Mesodermal cell (in vitro differentiated cells): Measurements from ENCODE around the gene PARM1.
A peak's percentile ranks its signal among the peaks of the same experiment; 100 is the strongest.

ENCODE experiments used
- H3K27ac ChIP-seq: 2 replicates; pipeline ENCODE4 v1.7.0; 2013; ENCODE audit warnings: mild to moderate bottlenecking, low read depth, low read length, moderate library complexity; ENCODE audit not compliant: severe bottlenecking
- H3K36me3 ChIP-seq: 2 replicates; pipeline ENCODE4 v1.7.1; 2013; ENCODE audit warnings: mild to moderate bottlenecking, low read length, moderate library complexity; ENCODE audit not compliant: control insufficient read depth, insufficient read depth
- H3K4me1 ChIP-seq: one replicate; pipeline ENCODE4 v1.7.1; 2013; ENCODE audit warnings: mild to moderate bottlenecking, low read length; ENCODE audit not compliant: insufficient read depth, control insufficient read depth, poor library complexity, severe bottlenecking
- H3K4me3 ChIP-seq: 2 replicates; pipeline ENCODE4 v1.7.0; 2013; ENCODE audit warnings: low read length, control low read depth, mild to moderate bottlenecking; ENCODE audit not compliant: insufficient read depth, poor library complexity, severe bottlenecking; ENCODE audit errors: extremely low read depth
- H3K9me3 ChIP-seq: 2 replicates; pipeline ENCODE4 v1.7.1; 2013; ENCODE audit warnings: mild to moderate bottlenecking, low read length, moderate library complexity; ENCODE audit not compliant: control insufficient read depth
- WGBS, 2 experiments: methylation state at CpG; one replicate each; pipeline ENCODE4 v1.1.5; 2013; ENCODE audit warnings: missing lambda C conversion rate in 2 of 2; ENCODE audit not compliant: insufficient coverage in 2 of 2; 5-methylcytosine and 5-hydroxymethylcytosine counted together

The PARM1 gene

DNA sequence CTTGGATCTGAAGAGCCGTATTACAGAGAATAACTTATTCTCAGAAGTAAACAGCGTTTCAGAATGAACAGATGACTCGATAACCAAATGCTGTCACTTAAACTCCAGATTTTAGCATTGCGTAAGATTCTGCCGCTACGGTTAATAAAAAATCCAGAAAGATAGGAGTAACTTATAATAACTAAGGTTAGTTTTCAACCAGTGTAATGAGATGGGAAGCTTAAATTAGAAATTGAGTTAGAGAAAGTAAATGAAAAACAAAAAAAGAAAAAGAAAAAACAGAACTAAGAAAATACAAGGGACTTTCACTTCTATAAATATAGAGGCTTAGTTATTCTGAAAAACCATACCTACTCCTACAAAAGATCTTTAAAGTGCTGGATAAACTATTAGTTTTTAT is 13.1 kb upstream of the PARM1 start:
- no peak overlapping the region for H3K27ac ChIP-seq
- H3K4me1 ChIP-seq, result no peaks in the 10 kb centered on the region
- H3K4me3 ChIP-seq, result no peak overlapping the region
- WGBS, 2 experiments, result 93 to 95% methylated on average over 3 to 6 of the region's 6 CpGs
- H3K9me3 ChIP-seq, result no peaks in the 10 kb centered on the region
- H3K36me3 ChIP-seq, result no peaks in the 10 kb centered on the region

DNA sequence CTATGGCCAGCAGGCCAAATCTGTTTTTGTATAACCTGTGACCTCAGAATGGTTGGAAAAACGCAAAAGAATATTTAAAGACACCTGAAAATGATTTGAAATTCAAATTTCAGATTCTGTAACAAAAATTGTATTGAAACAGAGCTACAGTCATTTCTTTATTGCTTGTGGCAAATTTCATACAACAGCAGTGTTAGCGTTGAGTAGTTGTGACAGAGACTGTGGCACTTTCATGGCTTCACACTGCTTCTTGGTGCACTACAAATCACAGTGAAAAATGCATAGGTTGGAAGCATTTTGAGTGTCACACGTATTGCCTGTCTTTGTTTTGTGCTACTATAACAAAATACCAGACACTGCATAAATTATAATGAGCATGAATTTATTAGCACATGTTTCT is 12.2 kb upstream of the PARM1 start:
- WGBS, 2 experiments, result 100% methylated on average over 1 of the region's 3 CpGs; no CpG with 5 or more reads in 1 of the 2 experiments
- H3K27ac ChIP-seq, result no peak overlapping the region
- H3K36me3 ChIP-seq, result no peaks in the 10 kb centered on the region
- H3K4me3 ChIP-seq, result no peak overlapping the region
- H3K4me1 ChIP-seq, result no peaks in the 10 kb centered on the region
- H3K9me3 ChIP-seq, result no peaks in the 10 kb centered on the region

DNA sequence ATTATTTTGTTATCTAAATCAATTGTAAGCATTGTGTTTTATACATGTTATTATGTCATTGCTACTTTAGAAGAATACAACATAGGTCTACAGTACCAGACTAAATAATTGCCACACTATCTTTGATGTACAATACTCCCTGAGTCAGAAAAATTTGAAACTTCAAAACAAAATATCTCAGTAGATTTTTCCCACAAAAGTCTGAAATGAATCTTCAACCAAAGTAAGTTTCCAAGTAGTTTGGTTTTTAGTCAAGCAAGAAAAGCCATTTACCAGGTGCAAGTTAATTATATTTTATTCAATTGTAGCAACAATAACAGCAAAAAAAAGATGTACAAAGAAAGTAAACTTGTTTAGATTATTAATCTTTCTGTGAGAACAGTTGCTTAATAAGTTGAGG is 11.4 kb upstream of the PARM1 start:
- no peak overlapping the region for H3K27ac ChIP-seq
- no peaks in the 10 kb centered on the region for H3K9me3 ChIP-seq
- no peaks in the 10 kb centered on the region for H3K36me3 ChIP-seq
- H3K4me1 ChIP-seq, result no peaks in the 10 kb centered on the region
- no peak overlapping the region for H3K4me3 ChIP-seq

DNA sequence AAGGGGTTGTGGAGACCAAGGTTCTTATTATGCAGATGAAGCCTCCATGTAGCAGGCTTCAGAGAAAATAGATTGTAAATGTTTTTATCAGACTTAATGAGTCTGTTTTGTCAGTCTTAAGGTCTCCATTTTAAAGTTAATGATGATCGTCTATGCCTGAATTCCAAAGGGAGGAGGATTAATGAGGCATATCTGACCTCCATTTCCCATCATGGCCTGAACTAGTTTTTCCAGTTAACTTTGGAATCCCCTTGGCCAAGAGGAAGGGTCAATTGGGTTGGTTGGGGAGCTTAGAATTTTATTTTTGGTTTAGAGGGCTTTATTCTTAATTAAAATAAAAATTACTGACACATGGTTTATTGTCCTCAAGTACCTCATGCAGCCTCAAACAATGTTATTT is 6.9 kb upstream of the PARM1 start:
- no CpG with 5 or more reads among the region's 1 CpG for WGBS, 2 experiments
- no peak overlapping the region for H3K27ac ChIP-seq

DNA sequence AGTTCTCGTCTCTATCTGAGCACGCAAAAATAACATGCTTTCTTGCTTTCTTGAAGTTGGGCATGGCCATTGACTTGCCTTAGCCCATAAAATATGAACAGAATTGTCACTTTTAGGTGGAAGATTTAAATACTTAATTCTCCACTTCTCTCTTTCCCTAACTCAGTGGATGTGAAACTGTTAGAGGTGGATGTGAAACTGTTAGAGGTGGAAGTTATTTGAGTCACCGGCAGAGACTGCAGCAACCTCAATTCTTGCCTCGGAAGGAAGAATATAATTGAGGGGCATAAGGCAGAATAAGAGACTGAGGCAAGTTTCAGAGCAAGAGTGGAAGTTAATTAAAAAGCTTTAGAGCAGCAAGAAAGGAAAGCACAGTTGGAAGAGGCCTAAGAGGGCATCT is 2.8 kb upstream of the PARM1 start:
- 87 to 90% methylated on average over 4 of the region's 4 CpGs for WGBS, 2 experiments
- H3K9me3 ChIP-seq, result no peaks in the 10 kb centered on the region
- peaks cover 13% of the 10 kb centered on the region for H3K4me1 ChIP-seq
- H3K4me3 ChIP-seq, result no peak overlapping the region
- H3K27ac ChIP-seq, result no peak overlapping the region
- no peaks in the 10 kb centered on the region for H3K36me3 ChIP-seq

More for the DNA sequence above, 6.9 kb upstream of the PARM1 start:
- Histone ChIP-seq H3K9me3 (no peaks in the 10 kb centered on the region), H3K36me3 (no peaks in the 10 kb centered on the region), H3K4me3 (no peak overlapping the region), H3K4me1 (no peaks in the 10 kb centered on the region)

DNA sequence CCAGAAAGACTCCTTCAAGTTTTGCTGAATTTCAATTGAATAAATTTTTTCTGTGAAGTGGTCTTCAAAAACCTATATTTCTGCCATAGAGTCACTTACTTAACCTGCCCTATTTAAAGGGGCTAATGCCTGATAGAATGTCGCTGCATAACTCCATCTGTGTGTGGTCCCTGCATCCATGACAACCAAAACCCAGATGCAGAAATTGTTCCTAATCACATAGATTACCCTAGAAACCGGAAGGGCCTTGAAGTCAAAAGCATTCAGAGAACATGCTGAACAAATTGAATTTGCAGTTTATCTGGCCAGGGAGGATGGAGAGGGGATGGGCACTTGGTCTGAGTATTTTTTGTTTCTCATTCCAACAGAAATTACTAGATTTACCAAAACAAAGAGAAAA is 1.5 kb upstream of the PARM1 start:
- Histone ChIP-seq H3K4me1 (peaks cover 18% of the 10 kb centered on the region), H3K9me3 (no peaks in the 10 kb centered on the region), H3K27ac (no peak overlapping the region), H3K36me3 (no peaks in the 10 kb centered on the region), H3K4me3 (no peak overlapping the region)
- WGBS, 2 experiments, result 91% methylated on average over 1 of the region's 2 CpGs; no CpG with 5 or more reads in 1 of the 2 experiments

DNA sequence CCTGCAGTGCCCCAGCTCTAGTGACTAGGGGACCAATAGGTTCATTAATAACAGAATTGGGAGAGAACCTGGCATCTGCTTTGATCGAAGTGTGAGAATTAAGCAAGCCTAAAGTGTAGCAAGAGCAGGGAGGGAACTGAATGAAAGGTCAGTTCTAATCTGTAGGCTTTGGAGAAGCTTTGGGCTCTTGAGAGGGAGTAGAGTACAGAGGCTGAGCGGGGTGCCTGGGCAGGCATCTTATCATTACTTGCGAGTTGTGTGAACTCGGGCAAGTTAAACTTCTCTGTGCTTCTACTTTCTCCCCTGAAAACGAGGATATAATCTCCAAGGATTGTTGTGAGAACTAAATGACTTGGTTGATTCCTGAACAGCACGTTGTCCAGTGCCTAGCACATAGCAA is 906 bp upstream of the PARM1 start:
- H3K27ac ChIP-seq, result no peak overlapping the region
- H3K36me3 ChIP-seq, result no peaks in the 10 kb centered on the region
- H3K4me1 ChIP-seq, result peaks cover 18% of the 10 kb centered on the region
- H3K4me3 ChIP-seq, result no peak overlapping the region
- WGBS, 2 experiments, result 82 to 96% methylated on average over 5 to 6 of the region's 6 CpGs
- H3K9me3 ChIP-seq, result no peaks in the 10 kb centered on the region

DNA sequence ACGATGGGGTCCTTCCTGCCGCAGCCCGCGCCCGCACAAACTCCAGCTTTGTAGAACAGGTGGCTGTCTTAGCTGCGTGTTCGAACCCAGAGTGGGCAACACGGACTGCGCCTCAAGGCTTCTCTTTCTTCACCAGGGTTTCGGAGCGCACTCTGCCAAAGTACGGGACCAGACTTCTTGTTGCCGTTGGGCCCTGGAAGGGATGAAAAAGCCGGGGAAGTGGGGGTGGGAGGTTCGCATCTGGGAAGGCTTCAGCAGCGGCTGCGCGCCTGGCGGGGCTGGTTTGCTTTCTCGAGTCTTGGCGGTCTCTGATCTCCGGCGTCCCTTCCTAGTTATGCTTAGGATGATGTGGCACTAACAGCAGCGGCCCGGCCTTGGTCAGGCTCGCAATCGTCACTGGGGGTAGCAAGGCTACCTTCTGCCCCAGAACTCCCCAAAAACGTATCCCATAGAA is 673 bp downstream of the PARM1 start:
- WGBS, 2 experiments, result 1 to 2% methylated on average over 13 to 20 of the region's 28 CpGs

DNA sequence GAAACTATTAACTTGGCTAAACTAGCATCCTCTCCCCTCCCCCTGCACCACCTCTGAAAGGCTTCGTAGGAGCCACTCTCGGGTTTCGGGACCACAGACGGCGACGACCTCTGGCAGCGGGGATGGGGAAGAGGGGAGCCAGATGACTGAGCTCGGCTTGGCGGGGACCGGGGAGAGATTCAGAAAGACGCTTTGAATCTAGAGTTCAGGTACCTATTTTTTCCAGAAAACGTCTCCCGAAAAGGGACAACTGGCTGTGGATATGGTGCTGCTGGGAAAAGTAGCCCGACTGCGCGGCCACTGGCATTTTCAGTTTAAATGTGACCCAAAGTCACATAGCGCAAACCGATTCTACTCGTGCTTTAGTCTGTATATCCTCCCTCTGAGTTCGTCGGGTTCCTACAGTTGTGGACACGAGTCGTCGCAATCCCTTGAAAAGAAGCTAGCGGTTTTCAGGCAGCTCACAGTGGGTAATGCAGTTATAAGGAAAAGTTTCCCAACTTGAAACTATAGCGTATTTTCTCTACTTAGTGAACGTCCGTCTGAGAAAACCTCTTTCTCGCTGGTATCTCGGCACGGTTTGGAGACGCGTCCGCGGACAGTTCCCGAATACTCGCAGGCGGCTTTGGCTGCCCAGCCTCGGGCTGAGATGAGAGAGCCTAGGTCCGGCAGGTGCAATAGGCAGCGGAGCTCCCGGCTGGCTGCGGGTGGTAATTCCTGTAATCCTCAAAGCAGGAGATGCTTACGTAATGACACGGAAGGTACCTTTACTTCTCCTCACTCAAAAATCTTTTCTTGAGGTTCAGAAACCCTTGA is 1.3 kb downstream of the PARM1 start:
- peak overlapping the region; percentile 49 for H3K4me3 ChIP-seq
- no peaks in the 10 kb centered on the region for H3K36me3 ChIP-seq
- 1 to 3% methylated on average over 29 to 32 of the region's 45 CpGs for WGBS, 2 experiments
- peaks cover 18% of the 10 kb centered on the region for H3K4me1 ChIP-seq
- no peak overlapping the region for H3K27ac ChIP-seq
- H3K9me3 ChIP-seq, result no peaks in the 10 kb centered on the region

More for the DNA sequence above, 673 bp downstream of the PARM1 start:
- Histone ChIP-seq H3K4me1 (peaks cover 18% of the 10 kb centered on the region), H3K27ac (no peak overlapping the region), H3K4me3 (peak overlapping the region; percentile 49), H3K9me3 (no peaks in the 10 kb centered on the region), H3K36me3 (no peaks in the 10 kb centered on the region)

DNA sequence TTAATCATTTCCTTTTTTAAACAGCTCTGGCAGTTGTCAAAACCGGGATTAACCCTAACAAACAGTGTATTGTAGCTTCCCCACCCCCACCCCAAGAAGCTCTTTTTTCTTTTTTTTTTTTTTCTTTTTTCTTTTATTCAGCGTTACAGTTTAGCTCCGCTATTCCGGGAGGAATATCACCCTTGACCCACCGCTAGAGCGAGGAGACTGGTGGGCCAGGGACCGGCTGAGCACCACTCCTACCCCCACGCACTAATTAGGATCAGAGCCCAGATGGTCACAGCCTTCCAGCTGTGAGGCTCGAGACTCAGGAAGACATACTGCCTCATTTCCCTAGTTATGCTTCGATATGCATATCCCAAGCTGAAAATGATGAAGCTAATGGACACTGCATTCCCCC is 2.0 kb downstream of the PARM1 start:
- Histone ChIP-seq H3K36me3 (no peaks in the 10 kb centered on the region), H3K9me3 (no peaks in the 10 kb centered on the region), H3K27ac (no peak overlapping the region), H3K4me1 (peaks cover 18% of the 10 kb centered on the region), H3K4me3 (peak overlapping the region; percentile 49)
- 5 to 43% methylated on average over 3 to 9 of the region's 10 CpGs for WGBS, 2 experiments

DNA sequence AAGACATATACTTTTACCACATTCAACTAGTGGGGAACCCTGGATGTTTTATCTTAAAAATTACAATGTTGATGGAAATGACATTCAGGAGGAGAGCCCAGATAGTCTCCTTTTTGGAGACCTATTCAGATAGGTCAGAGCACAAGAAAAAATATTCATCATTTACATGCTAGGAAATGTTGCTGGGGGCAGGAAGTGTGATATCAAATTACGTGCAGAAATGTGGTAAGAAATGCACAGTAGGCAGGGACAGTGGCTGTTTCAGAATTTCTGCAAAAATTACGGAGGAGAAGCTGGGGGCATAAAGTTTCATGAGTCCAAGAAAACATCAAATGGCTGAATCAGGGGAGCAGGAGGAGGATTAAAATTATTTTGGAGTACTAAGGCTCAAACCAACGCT is 8.2 kb downstream of the PARM1 start:
- H3K4me3 ChIP-seq, result no peak overlapping the region
- H3K27ac ChIP-seq, result no peak overlapping the region
- H3K36me3 ChIP-seq, result no peaks in the 10 kb centered on the region
- H3K4me1 ChIP-seq, result no peaks in the 10 kb centered on the region
- whole genome bisulfite sequencing, 2 experiments, result 80 to 100% methylated on average over 1 to 2 of the region's 3 CpGs
- H3K9me3 ChIP-seq, result no peaks in the 10 kb centered on the region
